A673 (cell line): Measurements from ENCODE around the gene CDKAL1. TPM values are rescaled to one million over a fixed set of nuclear protein-coding genes. Genes with fewer than 3 reads are reported as not detected.

Source experiments
- BruUV-seq: library from RNA; stranded (reverse); fragments of 400-500 nt; replicated peaks from 2 replicates; lab custom pipeline; 2021; lab: Mats Ljungman, UMichigan
- CTCF ChIA-PET: fragments of 300-600 bp; sonication (Branson Sonifier 250); formaldehyde crosslinking; loops from one replicate; lab custom pipeline; 2022; ENCODE audit warnings: antibody characterized with exemption; lab: Charles Lee
- POLR2A ChIA-PET: fragments of 300-600 bp; sonication (Branson Sonifier 250); formaldehyde crosslinking; loops from one replicate; lab custom pipeline; 2022; ENCODE audit warnings: antibody characterized with exemption; ENCODE audit not compliant: low non-redundant PET; lab: Charles Lee
- DNase-seq: peaks from one replicate; pipeline ENCODE4 v3.0.0-alpha.2; 2015; ENCODE audit warnings: low spot score
- H3K27ac ChIP-seq: fragments of 200-600 bp; sonication (generic); 2 replicates; pipeline ENCODE4 v1.5.1; 2016; ENCODE audit warnings: mixed run types, low read depth, mild to moderate bottlenecking, mixed read lengths, antibody characterized with exemption, low read length; ENCODE audit not compliant: poor library complexity, severe bottlenecking
- H3K27me3 ChIP-seq: fragments of 200-600 bp; sonication (generic); replicated peaks from 2 replicates; pipeline ENCODE4 v1.6.1; 2017; ENCODE audit warnings: mixed run types, low read depth, mild to moderate bottlenecking, mixed read lengths, antibody characterized with exemption, low read length; ENCODE audit not compliant: insufficient read depth, poor library complexity
- H3K36me3 ChIP-seq: fragments of 200-600 bp; sonication (generic); 2 replicates; pipeline ENCODE4 v1.6.1; 2016; ENCODE audit warnings: mixed run types, mild to moderate bottlenecking, mixed read lengths, antibody characterized with exemption, low read length; ENCODE audit not compliant: insufficient read depth, poor library complexity, severe bottlenecking
- H3K4me1 ChIP-seq: fragments of 200-600 bp; sonication (generic); 2 replicates; pipeline ENCODE4 v1.6.1; 2017; ENCODE audit warnings: mixed run types, mild to moderate bottlenecking, mixed read lengths, antibody characterized with exemption, low read length; ENCODE audit not compliant: insufficient read depth, poor library complexity, severe bottlenecking
- H3K4me3 ChIP-seq: fragments of 200-600 bp; sonication (generic); 2 replicates; pipeline ENCODE4 v1.5.1; 2016; ENCODE audit warnings: low read depth, mixed run types, mild to moderate bottlenecking, mixed read lengths, low read length; ENCODE audit not compliant: poor library complexity, severe bottlenecking
- H3K9me3 ChIP-seq: fragments of 200-600 bp; sonication (generic); 2 replicates; pipeline ENCODE4 v1.6.1; 2016; ENCODE audit warnings: mixed run types, low read depth, mild to moderate bottlenecking, mixed read lengths, antibody characterized with exemption, low read length; ENCODE audit not compliant: poor library complexity, severe bottlenecking
- EZH2 ChIP-seq: fragments of 200-600 bp; sonication (generic); IDR thresholded peaks from 2 replicates; pipeline ENCODE4 v1.6.1; 2017; ENCODE audit warnings: borderline replicate concordance, low read depth, mild to moderate bottlenecking, mixed read lengths, antibody characterized with exemption, low read length; ENCODE audit not compliant: poor library complexity, severe bottlenecking
- intact Hi-C: fragments of 100-400 bp; cut with micrococcal nuclease; formaldehyde crosslinking; loops from one replicate; pipeline ENCODE4 v1.10.0; 2022; ENCODE audit not compliant: unreplicated experiment
- total RNA-seq: library from RNA; stranded (reverse); gene quantifications from 2 replicates; pipeline ENCODE4 v1.2.3, GENCODE V29; 2021
- TF ChIP-seq, protein P1 (sequence below): fragments of 300-800, 200-600 bp; sonication (generic); conservative IDR thresholded peaks from 2 replicates; pipeline ENCODE4 v1.5.1; 2017; ENCODE audit warnings: low read depth, mild to moderate bottlenecking, antibody characterized with exemption, low read length, moderate library complexity, mixed read lengths

The CDKAL1 gene
- total RNA-seq, 1 experiment from 2014 or later: 35.5 TPM

DNA sequence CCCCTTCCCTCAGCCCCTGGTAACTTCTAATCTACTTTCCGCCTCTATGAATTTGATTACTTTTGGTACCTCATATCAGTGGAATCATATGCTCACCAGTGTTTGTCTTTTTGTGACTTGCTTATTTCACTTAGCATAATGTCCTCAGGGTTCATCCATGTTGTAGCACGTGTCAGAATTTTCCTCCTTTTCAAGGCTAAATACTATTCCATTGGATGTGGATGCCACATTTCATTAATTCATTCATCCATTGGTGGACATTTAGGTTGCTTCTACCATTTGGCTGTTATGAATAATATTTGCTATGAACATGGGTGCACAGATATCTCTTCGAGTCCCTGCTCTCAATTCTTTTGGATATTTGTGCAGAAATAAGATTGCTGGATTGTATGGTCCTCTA, 670.7 kb downstream of the CDKAL1 start:
- Histone ChIP-seq H3K27me3 (no peaks in the 10 kb centered on the region), H3K36me3 (no peaks in the 10 kb centered on the region), H3K9me3 (no peaks in the 10 kb centered on the region), H3K4me3 (no peak overlapping the region), H3K27ac (no peak overlapping the region), H3K4me1 (peaks cover 30% of the 10 kb centered on the region)
- intact Hi-C loops: no loop called here
- CTCF ChIA-PET: no interaction called here
- POLR2A ChIA-PET: no interaction called here
- TF ChIP-seq EZH2: no peak
- TF ChIP-seq, protein P1, sequence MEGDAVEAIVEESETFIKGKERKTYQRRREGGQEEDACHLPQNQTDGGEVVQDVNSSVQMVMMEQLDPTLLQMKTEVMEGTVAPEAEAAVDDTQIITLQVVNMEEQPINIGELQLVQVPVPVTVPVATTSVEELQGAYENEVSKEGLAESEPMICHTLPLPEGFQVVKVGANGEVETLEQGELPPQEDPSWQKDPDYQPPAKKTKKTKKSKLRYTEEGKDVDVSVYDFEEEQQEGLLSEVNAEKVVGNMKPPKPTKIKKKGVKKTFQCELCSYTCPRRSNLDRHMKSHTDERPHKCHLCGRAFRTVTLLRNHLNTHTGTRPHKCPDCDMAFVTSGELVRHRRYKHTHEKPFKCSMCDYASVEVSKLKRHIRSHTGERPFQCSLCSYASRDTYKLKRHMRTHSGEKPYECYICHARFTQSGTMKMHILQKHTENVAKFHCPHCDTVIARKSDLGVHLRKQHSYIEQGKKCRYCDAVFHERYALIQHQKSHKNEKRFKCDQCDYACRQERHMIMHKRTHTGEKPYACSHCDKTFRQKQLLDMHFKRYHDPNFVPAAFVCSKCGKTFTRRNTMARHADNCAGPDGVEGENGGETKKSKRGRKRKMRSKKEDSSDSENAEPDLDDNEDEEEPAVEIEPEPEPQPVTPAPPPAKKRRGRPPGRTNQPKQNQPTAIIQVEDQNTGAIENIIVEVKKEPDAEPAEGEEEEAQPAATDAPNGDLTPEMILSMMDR: no peak
- no peak for DNase-seq
- no TSS peak for BruUV-seq

DNA sequence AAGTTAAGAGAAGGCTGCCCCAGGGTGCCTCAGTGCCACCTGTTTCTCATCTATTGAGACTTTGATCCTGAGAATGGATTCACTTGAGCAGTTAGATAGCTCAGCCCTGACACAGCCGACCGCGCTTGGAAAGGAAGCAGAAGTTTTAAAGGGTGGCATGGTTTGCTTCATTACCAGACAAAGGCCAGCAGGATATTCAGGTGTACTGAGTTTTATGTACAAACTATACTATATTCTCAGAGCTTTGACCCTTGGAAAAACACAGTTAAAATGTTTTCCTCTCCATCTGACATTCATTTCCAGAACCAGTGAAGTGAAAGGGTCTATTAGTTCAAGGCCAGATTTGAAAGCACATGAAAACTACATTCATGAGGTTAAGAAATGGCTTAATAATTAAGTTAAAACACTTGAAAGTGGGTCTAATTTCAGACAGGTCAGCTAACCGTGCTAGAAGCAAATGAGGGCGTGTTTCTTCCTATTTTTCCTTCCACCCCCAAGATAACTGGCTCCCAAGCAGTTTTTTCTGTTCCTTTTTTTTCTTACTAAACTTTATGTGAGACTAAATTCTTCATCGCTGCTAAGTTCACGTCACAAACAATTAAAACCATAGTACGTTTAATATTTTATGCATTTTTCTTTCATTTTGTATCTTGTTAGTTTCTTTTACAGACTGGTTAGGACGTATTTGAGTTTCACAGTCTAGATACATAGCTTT, 674.0 kb downstream of the CDKAL1 start:
- Histone ChIP-seq H3K36me3 (no peaks in the 10 kb centered on the region), H3K4me3 (no peak overlapping the region), H3K9me3 (no peaks in the 10 kb centered on the region), H3K27ac (no peak overlapping the region), H3K4me1 (no peaks in the 10 kb centered on the region), H3K27me3 (no peaks in the 10 kb centered on the region)
- intact Hi-C loops: no loop called here
- TF ChIP-seq, protein P1: no peak
- no peak for TF ChIP-seq EZH2
- POLR2A ChIA-PET: no interaction called here
- CTCF ChIA-PET: interaction anchor here (0.6 kb wide), 1 partner anchor 380 kb away, joined by 5 read pairs; no protein-coding TSS in a partner anchor
- DNase-seq: no peak
- no TSS peak for BruUV-seq

DNA sequence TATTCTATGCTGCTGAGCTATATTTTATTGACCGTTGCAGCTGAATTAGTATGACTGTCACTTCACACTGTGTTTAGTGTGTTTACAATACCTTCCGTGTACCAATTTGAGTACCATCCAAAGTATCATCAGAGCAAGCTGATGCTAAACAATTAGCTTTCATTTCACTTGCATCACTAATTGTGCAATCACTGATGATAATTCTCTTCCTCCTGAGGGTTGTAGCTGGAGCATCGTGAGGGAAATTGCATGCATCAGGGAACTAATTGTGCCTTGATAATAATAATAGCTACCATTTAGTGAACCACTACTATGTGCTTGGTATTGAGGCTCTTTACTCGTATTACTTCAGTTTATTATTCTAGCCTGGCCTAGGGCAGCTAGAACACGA, 674.5 kb downstream of the CDKAL1 start:
- Histone ChIP-seq H3K4me3 (no peak overlapping the region), H3K9me3 (no peaks in the 10 kb centered on the region), H3K27ac (no peak overlapping the region), H3K36me3 (no peaks in the 10 kb centered on the region), H3K4me1 (no peaks in the 10 kb centered on the region), H3K27me3 (no peaks in the 10 kb centered on the region)
- ChIA-PET POLR2A (no interaction called here), CTCF (no interaction called here)
- BruUV-seq: no TSS peak
- intact Hi-C loops: no loop called here
- no peak for DNase-seq
- TF ChIP-seq, protein P1: no peak
- no peak for TF ChIP-seq EZH2
